Pulmonary artery endothelial cell (primary cell): ENCODE results near the gene TFF1. TPM values are rescaled to one million over a fixed set of nuclear protein-coding genes. Genes with fewer than 3 reads are reported as not detected.

Experiments
- DNase-seq: peaks from one replicate; pipeline ENCODE4 v3.0.0-alpha.2; 2011; ENCODE audit warnings: low read depth, low spot score
- total RNA-seq: library from RNA; depleted of rRNA; stranded (reverse); fragments of >200 nt; gene quantifications from 2 replicates; pipeline ENCODE4 v1.2.3, GENCODE V29; 2014

TFF1 gene
- total RNA-seq, 1 donor from 2014 or later = not detected

GRCh38 chr21:42382915-42383314 is 16.6 kb upstream of the TFF1 start:
- no peak for DNase-seq

DNA sequence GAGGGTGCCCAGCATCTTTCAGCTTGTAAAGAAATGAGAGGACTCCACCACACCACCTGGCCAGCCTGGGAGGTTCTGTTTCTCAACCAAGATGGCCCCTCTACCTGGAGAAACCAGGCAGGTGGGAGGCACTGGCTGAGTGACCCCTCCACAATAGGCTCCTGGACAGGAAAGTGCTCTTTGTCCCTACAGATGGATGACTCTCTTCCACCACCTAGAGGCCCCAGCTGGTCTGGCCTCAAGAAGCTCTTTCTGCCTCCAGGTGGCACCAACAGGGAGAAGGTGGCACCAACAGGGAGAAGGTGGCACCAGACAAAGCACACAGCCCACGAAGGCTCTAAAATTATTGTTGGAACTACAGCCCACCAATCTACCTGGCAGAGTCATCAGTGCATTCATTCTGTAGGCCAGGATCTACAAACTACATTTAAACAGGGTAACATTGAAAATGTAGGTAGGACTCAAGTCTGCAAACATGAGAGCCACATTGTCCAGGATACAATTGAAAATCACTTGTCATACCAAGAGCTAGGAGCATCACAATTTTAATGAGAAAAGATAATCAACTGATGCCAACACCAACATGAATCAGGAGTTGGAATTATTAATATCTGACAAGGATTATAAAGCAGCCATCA is 15.1 kb upstream of the TFF1 start:
- DNase-seq = peak; percentile 15

- DNase-seq = no peak
Observed at GRCh38 chr21:42379426-42380215, 13.3 kb upstream of the TFF1 start.

DNA sequence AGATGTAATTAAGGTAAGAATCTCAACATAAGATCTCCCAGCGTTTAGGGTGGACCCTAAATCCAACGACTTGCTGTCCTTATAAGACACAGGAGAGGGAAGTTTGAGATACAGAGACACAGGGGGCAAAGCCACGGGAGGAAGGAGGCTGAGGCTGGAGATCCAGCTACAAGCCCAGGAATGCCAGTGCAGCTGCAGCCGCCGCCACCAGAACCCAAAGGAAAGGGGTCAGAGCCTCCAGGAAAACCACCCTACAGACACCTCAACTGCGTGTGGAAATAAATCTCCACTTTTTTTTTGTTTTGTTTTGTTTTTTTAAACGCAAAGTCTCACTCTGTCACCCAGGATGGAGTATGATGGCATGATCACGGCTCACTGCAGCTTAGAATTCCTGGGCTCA is 12.1 kb upstream of the TFF1 start:
- DNase-seq = no peak

DNA sequence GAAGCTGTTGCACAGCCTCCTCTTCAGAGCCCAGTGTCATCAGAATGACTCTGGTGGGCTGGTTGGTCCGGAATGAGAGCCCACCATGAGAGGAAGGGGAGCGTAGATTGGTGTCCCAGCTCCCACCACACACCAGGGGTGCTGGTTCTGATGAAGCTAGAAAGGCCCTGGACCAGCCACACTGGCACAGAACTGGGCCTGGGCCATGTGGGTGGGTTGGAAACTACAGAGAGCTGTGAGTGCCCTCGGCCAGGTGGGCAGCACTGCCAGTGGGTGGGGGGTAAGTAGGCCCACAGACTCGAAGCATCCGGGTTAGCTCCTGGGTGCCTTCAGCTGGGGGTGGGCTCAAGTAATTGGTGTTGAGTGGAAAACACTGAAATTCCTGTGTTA is 11.6 kb upstream of the TFF1 start:
- no peak for DNase-seq

GRCh38 chr21:42377211-42377950 is 11.0 kb upstream of the TFF1 start:
- DNase-seq = no peak

GRCh38 chr21:42376338-42376982 is 10.1 kb upstream of the TFF1 start:
- DNase-seq = no peak

DNA sequence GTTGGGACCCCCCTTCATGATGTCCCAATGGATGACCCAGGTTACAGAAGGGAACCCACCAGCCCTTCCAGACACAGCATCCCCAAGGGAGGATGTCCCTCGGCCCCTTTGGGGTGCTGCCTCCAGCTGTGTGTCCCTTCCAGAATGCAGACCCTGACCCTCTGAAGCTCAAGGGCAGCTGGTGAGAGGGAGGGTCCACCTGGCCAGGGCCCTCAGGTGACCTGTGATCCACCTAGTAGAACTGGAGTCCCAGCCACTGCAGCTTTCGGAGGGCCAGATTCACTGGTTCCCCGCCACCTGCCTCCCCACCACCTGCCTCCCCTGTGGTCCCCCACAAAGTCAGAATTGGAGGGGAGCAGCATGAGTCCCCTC is 9.6 kb upstream of the TFF1 start:
- no peak for DNase-seq

GRCh38 chr21:42375506-42375905 is 9.2 kb upstream of the TFF1 start:
- no peak for DNase-seq

- no peak for DNase-seq
Observed at GRCh38 chr21:42374864-42375499, 8.6 kb upstream of the TFF1 start.

DNA sequence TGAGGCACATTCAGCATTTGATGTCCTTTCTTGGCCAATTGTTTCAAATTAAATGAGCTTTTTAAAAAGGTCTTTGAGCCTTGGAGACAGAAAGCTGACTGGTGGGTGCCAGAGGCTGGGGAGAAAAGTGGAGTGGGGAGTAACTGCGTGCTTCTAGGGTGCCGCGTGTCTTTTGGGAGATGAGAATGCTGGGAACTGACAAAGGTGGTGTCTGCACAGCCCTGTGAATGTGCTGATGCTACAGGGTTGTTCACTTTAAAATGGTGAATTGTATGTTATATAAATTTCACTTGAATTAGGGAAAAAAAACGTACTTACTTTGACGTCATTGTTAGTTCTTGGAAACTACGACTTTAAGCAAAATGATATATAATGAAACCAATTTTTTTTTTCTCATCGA is 8.1 kb upstream of the TFF1 start:
- no peak for DNase-seq

- DNase-seq = no peak
Observed at GRCh38 chr21:42373908-42374455, 7.6 kb upstream of the TFF1 start.

DNA sequence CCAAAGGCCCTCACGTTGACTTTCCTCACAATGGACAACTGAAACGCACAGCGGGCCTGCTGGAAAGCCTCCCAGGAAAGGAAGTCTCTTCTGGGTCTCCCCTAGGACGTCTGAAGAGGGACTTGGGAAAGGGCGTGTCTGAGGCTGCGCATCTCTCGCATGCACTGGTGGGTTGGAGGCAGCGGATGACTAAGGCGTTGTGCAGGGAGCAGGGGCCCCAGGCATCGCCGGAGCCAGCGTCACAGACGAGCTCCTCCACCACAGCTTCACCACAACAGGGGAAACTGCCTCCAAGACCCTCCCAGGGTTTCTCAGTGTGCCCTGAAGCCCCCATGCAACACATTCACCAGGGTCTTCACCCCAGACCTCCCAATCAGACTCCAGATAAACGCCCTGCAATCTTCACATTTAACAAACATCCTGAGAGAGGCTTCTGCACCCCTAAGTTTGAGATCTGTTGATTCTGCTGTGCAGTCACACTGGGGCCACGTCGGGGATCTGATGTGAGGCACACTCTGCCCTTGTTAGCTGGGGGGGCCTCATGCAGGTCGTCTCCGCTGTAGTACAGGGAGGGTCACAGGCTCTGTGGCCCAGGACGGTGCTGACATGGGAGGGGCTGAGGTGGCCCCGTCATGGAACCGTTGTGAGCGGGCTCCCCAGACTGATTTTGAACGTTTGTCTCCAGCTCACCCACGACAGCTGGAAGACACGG is 7.0 kb upstream of the TFF1 start:
- no peak for DNase-seq

DNA sequence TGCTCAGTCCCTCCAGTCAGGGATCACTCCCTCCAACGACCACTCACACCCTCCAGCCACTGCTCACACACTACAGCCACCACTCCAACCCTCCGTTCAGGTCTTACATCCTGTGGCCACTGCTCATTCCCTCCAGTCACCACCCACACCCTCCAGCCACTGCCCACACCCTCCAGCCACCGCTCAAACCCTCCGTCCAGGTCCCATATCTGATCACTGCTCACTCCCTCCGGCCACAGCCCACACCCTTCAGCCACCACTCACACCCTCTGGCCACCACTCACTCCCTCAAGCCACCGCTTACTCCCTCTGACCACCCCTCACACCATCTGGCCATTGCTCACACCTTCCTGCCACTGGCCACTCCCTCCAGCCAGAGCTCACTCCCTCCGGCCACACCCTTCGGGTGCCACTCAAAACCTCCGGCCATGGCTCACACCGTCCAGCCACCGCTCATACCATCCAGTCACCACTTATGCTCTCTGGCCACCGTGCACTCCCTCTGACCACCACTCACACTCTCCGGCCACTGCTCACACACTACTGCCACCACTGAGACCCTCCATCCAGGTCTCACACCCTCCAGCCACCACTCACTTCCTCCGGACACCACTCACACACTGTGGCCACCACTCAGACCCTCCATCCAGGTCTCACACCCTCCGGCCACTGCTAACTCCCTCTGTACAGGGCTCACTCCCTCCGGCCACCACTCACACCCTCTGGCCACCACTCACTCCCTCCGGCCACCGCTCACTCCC is 4.7 kb upstream of the TFF1 start:
- no peak for DNase-seq

- no peak for DNase-seq
Observed at GRCh38 chr21:42369821-42370220, 3.5 kb upstream of the TFF1 start.

GRCh38 chr21:42367367-42368165 is 1.2 kb upstream of the TFF1 start:
- DNase-seq = no peak

DNA sequence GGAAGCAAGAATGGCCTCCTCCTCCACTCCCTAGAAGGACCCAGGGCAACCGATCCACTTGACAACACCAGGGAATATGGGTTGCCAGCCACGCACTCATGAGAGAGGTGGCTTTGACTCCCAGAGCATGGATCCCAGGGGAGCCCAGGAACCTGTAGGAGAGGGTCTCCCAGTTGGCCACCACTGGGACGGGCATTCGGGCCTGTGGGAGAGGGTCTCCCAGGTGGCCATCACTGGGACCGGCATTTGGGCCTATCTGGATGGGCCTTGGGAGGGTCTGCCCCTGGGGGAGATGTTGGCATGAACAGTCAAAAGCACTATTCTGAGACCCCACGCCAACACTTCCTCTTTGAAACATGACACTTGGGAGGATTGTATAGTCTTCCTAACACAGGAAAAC is 565 bp downstream of the TFF1 start:
- DNase-seq = no peak

DNA sequence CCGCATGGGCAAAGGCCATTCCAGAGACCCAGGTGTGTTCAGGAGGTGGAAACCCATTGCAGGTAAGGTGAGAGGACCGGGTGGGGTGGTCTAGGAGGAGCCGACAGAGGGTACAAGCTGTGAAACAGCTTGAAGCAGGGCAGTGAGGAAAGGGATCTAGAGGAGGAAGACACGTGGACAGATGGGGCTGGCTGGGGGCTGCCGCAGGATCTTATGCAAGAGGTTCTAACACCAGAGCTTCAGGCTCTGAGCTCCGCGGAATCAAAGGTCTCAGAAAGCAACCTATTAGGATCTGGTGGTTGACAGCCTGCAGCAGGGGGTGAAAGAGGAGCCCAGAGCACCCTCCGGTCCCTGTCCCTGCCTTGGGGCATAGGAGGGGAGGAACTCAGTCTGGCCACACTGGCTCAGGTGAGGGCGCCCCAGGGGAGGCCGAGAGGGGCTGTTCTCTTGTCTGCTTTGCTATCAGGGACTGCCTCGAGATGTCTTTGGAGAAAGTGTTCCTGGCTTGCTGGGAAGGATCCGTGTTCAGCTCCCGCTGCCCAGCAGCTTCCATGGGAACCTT is 1.9 kb downstream of the TFF1 start:
- no peak for DNase-seq

- DNase-seq = no peak
Observed at GRCh38 chr21:42363312-42363711, 3.0 kb downstream of the TFF1 start.
